Caco-2 (cell line): ENCODE results near the gene GOLGA5. TPM values are rescaled to one million over a fixed set of nuclear protein-coding genes. Genes with fewer than 3 reads are reported as not detected.

Source experiments
- BruUV-seq: library from RNA; stranded (reverse); fragments of 400-500 nt; replicated peaks from 2 replicates; lab custom pipeline; 2021; lab: Mats Ljungman, UMichigan
- CTCF ChIA-PET: fragments of 300-600 bp; sonication (Branson Sonifier 250); formaldehyde crosslinking; loops from one replicate; lab custom pipeline; 2022; ENCODE audit warnings: antibody characterized with exemption; lab: Charles Lee
- POLR2A ChIA-PET: fragments of 300-600 bp; sonication (Branson Sonifier 250); formaldehyde crosslinking; loops from one replicate; lab custom pipeline; 2022; ENCODE audit warnings: antibody characterized with exemption; lab: Charles Lee
- DNase-seq, 2 experiments: peaks; one replicate each; pipeline versions ENCODE4 v3.0.0 to v3.0.0-alpha.2; 2020 to 2022
- H3K27me3 ChIP-seq: replicated peaks from 2 replicates; pipeline ENCODE4 v1.6.0; 2011; ENCODE audit warnings: low read length; ENCODE audit not compliant: control insufficient read depth, insufficient read depth
- H3K36me3 ChIP-seq: 2 replicates; pipeline ENCODE4 v1.5.1; 2011; ENCODE audit warnings: low read length; ENCODE audit not compliant: control insufficient read depth, insufficient read depth
- H3K4me1 ChIP-seq: fragments of 250-450 bp; sonication (Bioruptor Pico); 2 replicates; pipeline ENCODE4 v1.5.1; 2020; ENCODE audit warnings: mild to moderate bottlenecking
- H3K4me3 ChIP-seq: 2 replicates; pipeline ENCODE4 v1.5.1; 2011; ENCODE audit warnings: low read depth, mild to moderate bottlenecking, control low read depth, low read length
- H3K9me3 ChIP-seq: fragments of 250-450 bp; sonication (Bioruptor Pico); 2 replicates; pipeline ENCODE4 v1.5.1; 2020; ENCODE audit warnings: mild to moderate bottlenecking, moderate library complexity
- H3K27ac Mint-ChIP-seq: one replicate; pipeline ENCODE4 v1.8.0; 2022; ENCODE audit warnings: mixed read lengths; ENCODE audit not compliant: unreplicated experiment
- H3K27me3 Mint-ChIP-seq: one replicate; pipeline ENCODE4 v1.8.0; 2022; ENCODE audit warnings: mixed read lengths; ENCODE audit not compliant: insufficient read depth, unreplicated experiment
- H3K36me3 Mint-ChIP-seq: one replicate; pipeline ENCODE4 v1.8.0; 2022; ENCODE audit warnings: mild to moderate bottlenecking, mixed read lengths; ENCODE audit not compliant: insufficient read depth, unreplicated experiment
- H3K4me1 Mint-ChIP-seq: one replicate; pipeline ENCODE4 v1.8.0; 2022; ENCODE audit warnings: low read depth, mixed read lengths; ENCODE audit not compliant: unreplicated experiment
- H3K4me3 Mint-ChIP-seq: one replicate; pipeline ENCODE4 v1.8.0; 2022; ENCODE audit warnings: mild to moderate bottlenecking, moderate library complexity, mixed read lengths; ENCODE audit not compliant: unreplicated experiment
- H3K9me3 Mint-ChIP-seq: one replicate; pipeline ENCODE4 v1.8.0; 2022; ENCODE audit warnings: mixed read lengths; ENCODE audit not compliant: unreplicated experiment
- CTCF ChIP-seq, 2 experiments: fragments of 200-600 bp in 1 of 2; IDR thresholded peaks; 1 replicate in 1 of 2; 2 replicates in 1 of 2; pipeline versions ENCODE4 v1.5.1 to v1.8.0; 2011 to 2022; ENCODE audit warnings: antibody characterized with exemption in 1 of 2, control low read depth in 1 of 2, inconsistent platforms in 1 of 2, low read depth in 1 of 2, low read length in 1 of 2, mild to moderate bottlenecking in 1 of 2, moderate library complexity in 1 of 2; ENCODE audit not compliant: insufficient read depth in 1 of 2, severe bottlenecking in 1 of 2, unreplicated experiment in 1 of 2
- intact Hi-C: fragments of 100-400 bp; cut with micrococcal nuclease; formaldehyde crosslinking; loops from one replicate; pipeline ENCODE4 v1.10.0; 2022; ENCODE audit not compliant: unreplicated experiment
- total RNA-seq: library from RNA; stranded (reverse); gene quantifications from 2 replicates; pipeline ENCODE4 v1.2.3, GENCODE V29; 2022

Gene GOLGA5
- total RNA-seq, 1 experiment from 2014 or later: 33.1 TPM

DNA sequence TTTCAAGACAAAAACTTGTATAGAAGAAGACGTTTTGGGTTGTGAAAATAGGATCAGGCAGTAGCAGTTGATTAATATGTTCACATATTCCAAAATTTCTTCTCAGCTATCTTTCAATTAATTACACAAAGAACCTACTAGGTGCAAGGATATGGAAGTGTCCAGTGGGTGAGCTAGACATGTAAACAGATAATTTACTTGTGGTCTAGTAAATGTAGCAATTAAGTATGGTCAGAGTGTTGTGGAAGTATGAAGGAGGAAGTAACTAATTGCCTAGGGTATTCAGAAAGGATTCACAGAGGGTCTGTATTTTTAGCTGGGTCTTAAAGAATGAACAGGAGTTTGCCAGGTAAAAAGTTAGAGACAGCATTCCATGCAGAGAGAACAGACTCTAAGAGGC lies 5.9 kb downstream of the GOLGA5 start:
- intact Hi-C loops: no loop called here
- H3K4me3 ChIP-seq: no peak overlapping the region
- H3K27me3 ChIP-seq: no peaks in the 10 kb centered on the region
- no peak overlapping the region for H3K27ac Mint-ChIP-seq
- no peak for TF ChIP-seq CTCF (IDR thresholded peaks at IDR 0.05; ENCODE audit: insufficient read depth in 1 of 2, low read depth in 1 of 2, low read length in 1 of 2, severe bottlenecking in 1 of 2, unreplicated experiment in 1 of 2)
- CTCF ChIA-PET: no interaction called here
- H3K4me1 Mint-ChIP-seq: no peaks in the 10 kb centered on the region
- H3K9me3 ChIP-seq: no peaks in the 10 kb centered on the region
- H3K4me3 Mint-ChIP-seq: no peak overlapping the region
- no peaks in the 10 kb centered on the region for H3K9me3 Mint-ChIP-seq
- POLR2A ChIA-PET: no interaction called here
- peaks cover 29% of the 10 kb centered on the region for H3K36me3 Mint-ChIP-seq
- no peak for DNase-seq
- H3K36me3 ChIP-seq: 0 out of 2 replicates have a peak, but pooled peaks cover 2% of the 10 kb centered on the region
- H3K4me1 ChIP-seq: peaks cover 5% of the 10 kb centered on the region; the same call in 1 of the 2 replicates
- H3K27me3 Mint-ChIP-seq: no peaks in the 10 kb centered on the region
- BruUV-seq: no TSS peak

GRCh38 chr14:92800525-92800924 lies 6.4 kb downstream of the GOLGA5 start:
- 0 out of 2 replicates have a peak, but pooled peaks cover 2% of the 10 kb centered on the region for H3K36me3 ChIP-seq
- ChIA-PET CTCF (no interaction called here), POLR2A (no interaction called here)
- H3K9me3 Mint-ChIP-seq: no peaks in the 10 kb centered on the region
- no peaks in the 10 kb centered on the region for H3K27me3 Mint-ChIP-seq
- no peaks in the 10 kb centered on the region for H3K9me3 ChIP-seq
- no peak overlapping the region for H3K4me3 ChIP-seq
- peaks cover 5% of the 10 kb centered on the region; the same call in 1 of the 2 replicates for H3K4me1 ChIP-seq
- no peak for DNase-seq
- peaks cover 32% of the 10 kb centered on the region for H3K36me3 Mint-ChIP-seq
- no peak overlapping the region for H3K4me3 Mint-ChIP-seq
- no peaks in the 10 kb centered on the region for H3K4me1 Mint-ChIP-seq
- H3K27ac Mint-ChIP-seq: no peak overlapping the region
- intact Hi-C loops: no loop called here
- no peaks in the 10 kb centered on the region for H3K27me3 ChIP-seq
- TF ChIP-seq CTCF (IDR thresholded peaks at IDR 0.05; ENCODE audit: insufficient read depth in 1 of 2, low read depth in 1 of 2, low read length in 1 of 2, severe bottlenecking in 1 of 2, unreplicated experiment in 1 of 2): no peak
- BruUV-seq: no TSS peak

DNA sequence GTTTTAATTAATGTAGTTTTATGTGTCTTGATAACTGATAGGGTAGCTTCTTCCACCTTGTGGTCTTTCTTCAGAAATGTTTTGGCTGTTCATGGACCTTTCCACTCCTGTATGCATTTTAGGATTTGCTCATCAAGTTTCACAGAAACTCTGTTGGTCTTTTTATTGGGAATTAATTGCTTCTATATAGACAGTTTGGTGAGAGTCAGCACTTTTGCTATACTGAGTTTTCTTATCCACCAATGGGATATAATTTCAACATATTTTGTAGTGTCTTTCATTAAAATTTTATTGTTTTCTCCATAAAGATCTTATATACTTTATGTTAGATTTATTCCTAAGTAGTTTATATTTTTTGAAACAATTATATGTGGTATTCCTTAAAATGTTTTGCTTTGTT lies 7.8 kb downstream of the GOLGA5 start:
- H3K36me3 Mint-ChIP-seq: peaks cover 32% of the 10 kb centered on the region
- TF ChIP-seq CTCF (IDR thresholded peaks at IDR 0.05; ENCODE audit: insufficient read depth in 1 of 2, low read depth in 1 of 2, low read length in 1 of 2, severe bottlenecking in 1 of 2, unreplicated experiment in 1 of 2): no peak
- POLR2A ChIA-PET: no interaction called here
- intact Hi-C loops: no loop called here
- H3K27me3 Mint-ChIP-seq: no peaks in the 10 kb centered on the region
- H3K4me3 ChIP-seq: no peak overlapping the region
- no peak overlapping the region for H3K4me3 Mint-ChIP-seq
- H3K9me3 Mint-ChIP-seq: no peaks in the 10 kb centered on the region
- no peaks in the 10 kb centered on the region for H3K27me3 ChIP-seq
- CTCF ChIA-PET: no interaction called here
- H3K27ac Mint-ChIP-seq: no peak overlapping the region
- no TSS peak for BruUV-seq
- no peaks in the 10 kb centered on the region for H3K9me3 ChIP-seq
- no peaks in the 10 kb centered on the region for H3K4me1 ChIP-seq
- DNase-seq: no peak
- no peaks in the 10 kb centered on the region for H3K4me1 Mint-ChIP-seq
- H3K36me3 ChIP-seq: peaks cover 2% of the 10 kb centered on the region; the same call in 1 of the 2 replicates
